ENCODE results near the gene PC.

Gene PC

DNA sequence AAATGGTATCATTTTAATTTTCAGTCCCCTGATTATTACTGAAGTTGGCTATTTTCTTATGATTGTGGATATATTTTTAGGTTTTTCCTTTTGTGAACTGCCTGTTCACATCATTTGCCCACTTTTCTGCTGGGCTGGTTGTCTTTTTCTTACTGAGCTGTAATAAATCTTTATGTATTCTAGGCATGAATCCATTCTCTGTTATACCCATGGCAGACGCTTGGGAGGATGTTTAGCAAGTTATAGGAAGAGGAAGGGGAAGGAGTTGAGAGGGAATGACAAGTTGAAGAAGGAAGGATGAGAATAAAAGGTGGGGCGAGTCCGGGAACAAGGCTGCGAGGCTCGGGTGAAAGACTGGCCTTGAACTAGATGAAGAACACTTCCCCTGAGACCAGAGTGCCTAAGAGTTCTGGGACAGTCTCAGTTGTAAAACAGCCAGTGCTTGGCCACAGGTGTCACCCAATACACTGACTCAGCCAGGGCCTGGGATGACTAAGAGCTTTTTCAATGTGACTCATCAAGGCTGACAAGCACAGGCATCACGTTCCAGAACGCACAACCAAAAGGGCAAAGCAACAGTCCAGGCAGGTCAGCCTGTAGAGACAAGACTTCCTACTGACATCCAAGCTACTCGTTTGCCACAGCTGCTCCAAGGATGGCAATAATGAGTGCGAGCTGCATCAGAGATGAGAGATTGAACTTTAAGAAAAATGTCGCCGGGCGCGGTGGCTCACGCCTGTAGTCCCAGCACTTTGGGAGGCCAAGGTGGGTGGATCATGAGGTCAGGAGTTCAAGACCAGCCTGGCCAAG lies 66.1 kb downstream of the PC start:
- in situ Hi-C loops (cut with HindIII; ENCODE audit: low sequenced_read_pairs) = no loop called here

GRCh38 chr11:66889960-66890359 lies 68.2 kb downstream of the PC start:
- in situ Hi-C loops (cut with HindIII; ENCODE audit: low sequenced_read_pairs) = no loop called here
- no peak for TF ChIP-seq CTCF (IDR thresholded peaks at IDR 0.05; ENCODE audit: low read depth, low read length)
- no peak overlapping the region for H3K4me3 ChIP-seq (ENCODE audit: low read depth, low read length)
- no peak for DNase-seq (ENCODE audit: low read depth, low spot score)

More for the DNA sequence above, 66.1 kb downstream of the PC start:
- TF ChIP-seq CTCF (IDR thresholded peaks at IDR 0.05; ENCODE audit: low read depth, low read length) = no peak
- no peak overlapping the region for H3K4me3 ChIP-seq (ENCODE audit: low read depth, low read length)
- DNase-seq (ENCODE audit: low read depth, low spot score) = peak; percentile 94

DNA sequence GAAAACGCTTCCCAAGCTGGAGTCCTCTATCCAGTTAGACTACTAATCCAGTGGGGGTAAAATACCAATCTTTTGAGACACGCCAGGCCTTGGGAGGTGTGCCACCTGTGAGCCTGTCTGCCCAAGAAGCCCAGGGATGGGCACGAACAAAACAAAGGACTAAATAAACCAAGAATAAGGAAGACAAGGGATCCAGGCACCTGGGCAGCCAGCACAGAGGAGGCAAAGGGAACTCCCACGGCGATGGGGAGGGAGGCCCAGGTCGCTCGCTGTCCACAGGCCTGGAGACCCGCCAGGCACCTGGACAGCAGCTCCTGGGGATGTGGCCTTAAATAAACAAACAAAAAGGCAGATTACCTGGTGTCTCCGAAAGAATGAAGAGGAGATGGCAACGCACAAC lies 69.9 kb downstream of the PC start:
- no peak for DNase-seq (ENCODE audit: low read depth, low spot score)
- no peak for TF ChIP-seq CTCF (IDR thresholded peaks at IDR 0.05; ENCODE audit: low read depth, low read length)
- H3K4me3 ChIP-seq (ENCODE audit: low read depth, low read length) = no peak overlapping the region
- in situ Hi-C loops (cut with HindIII; ENCODE audit: low sequenced_read_pairs) = no loop called here

GRCh38 chr11:66887526-66887925 lies 70.7 kb downstream of the PC start:
- no peak for TF ChIP-seq CTCF (IDR thresholded peaks at IDR 0.05; ENCODE audit: low read depth, low read length)
- no peak overlapping the region for H3K4me3 ChIP-seq (ENCODE audit: low read depth, low read length)
- in situ Hi-C loops (cut with HindIII; ENCODE audit: low sequenced_read_pairs) = no loop called here
- no peak for DNase-seq (ENCODE audit: low read depth, low spot score)

DNA sequence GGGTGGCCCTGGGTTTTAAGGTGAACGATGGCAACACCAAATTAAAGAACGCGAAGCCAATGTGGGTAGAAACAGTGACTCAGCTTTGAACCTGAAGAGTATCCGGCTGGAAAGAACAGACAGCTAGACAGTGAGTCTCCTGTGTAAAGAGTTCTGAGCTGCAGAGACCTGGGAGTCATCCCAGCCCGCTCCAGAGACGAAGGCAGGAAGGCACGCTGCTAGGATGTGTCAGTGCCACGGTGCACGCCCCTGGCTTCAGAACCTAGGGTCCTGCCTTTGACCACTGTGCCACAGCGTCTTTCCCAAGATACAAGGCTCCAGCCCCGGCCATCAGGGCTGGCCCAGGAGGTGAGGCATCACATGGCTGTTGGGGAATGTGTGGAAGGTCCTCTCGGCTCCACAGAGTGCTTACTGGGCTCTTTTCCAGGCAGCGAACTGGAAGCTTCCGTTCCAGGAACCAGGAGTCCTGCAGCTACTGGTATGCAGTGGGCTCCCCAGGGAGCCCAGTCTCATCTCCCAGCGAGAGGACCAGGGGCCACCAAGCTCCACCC lies 71.4 kb downstream of the PC start:
- no peak for TF ChIP-seq CTCF (IDR thresholded peaks at IDR 0.05; ENCODE audit: low read depth, low read length)
- in situ Hi-C loops (cut with HindIII; ENCODE audit: low sequenced_read_pairs) = no loop called here
- DNase-seq (ENCODE audit: low read depth, low spot score) = peak; percentile 88
- no peak overlapping the region for H3K4me3 ChIP-seq (ENCODE audit: low read depth, low read length)

DNA sequence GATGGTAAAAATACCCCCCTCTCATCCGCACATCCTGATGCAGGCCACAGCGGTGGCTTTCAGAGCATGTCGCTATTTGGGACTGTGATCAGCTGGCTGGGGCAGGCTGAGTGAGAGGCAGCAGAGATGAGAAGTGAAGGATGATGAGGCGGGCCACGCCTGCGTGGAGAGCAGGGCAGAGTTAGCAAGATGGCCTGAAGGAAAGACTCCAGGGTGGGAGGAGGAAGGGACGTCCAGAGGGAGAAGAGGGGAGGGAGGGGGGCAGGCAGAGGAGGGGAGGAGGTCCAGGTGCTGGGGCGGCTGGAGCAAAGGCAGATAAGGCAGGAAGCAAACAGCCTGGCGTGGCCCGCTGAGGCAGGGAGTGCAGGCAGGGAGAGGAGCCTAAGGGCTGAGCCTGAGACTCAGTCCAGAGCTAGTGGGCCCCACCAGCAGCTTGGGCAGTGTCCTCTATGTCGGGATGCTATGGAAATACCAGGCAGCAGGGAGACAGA lies 72.2 kb downstream of the PC start:
- no peak for DNase-seq (ENCODE audit: low read depth, low spot score)
- in situ Hi-C loops (cut with HindIII; ENCODE audit: low sequenced_read_pairs) = no loop called here
- no peak overlapping the region for H3K4me3 ChIP-seq (ENCODE audit: low read depth, low read length)
- TF ChIP-seq CTCF (IDR thresholded peaks at IDR 0.05; ENCODE audit: low read depth, low read length) = no peak
